Measurements from ENCODE around the gene GGT1.

GGT1 gene

GRCh38 chr22:24567668-24568067, 35.3 kb upstream of the GGT1 start:
- no peaks in the 10 kb centered on the region; the same call in 1 of the 2 replicates for H3K4me1 ChIP-seq (ENCODE audit: control insufficient read depth, insufficient read depth, low read length)
- no peaks in the 10 kb centered on the region for H3K27me3 ChIP-seq (ENCODE audit: control insufficient read depth, insufficient read depth, low read length)
- H3K36me3 ChIP-seq (ENCODE audit: control insufficient read depth, insufficient read depth, low read length), result peaks cover 86% of the 10 kb centered on the region
- no peaks in the 10 kb centered on the region for H3K9me3 ChIP-seq (ENCODE audit: control insufficient read depth, insufficient read depth, low read depth, low read length)
- H3K4me3 ChIP-seq (ENCODE audit: low read depth, low read length), result no peak overlapping the region
- no peak overlapping the region for H3K27ac ChIP-seq (ENCODE audit: low read depth, low read length)
- no peak overlapping the region for H3K9ac ChIP-seq (ENCODE audit: low read length)

GRCh38 chr22:24571266-24571665, 31.7 kb upstream of the GGT1 start:
- H3K36me3 ChIP-seq (ENCODE audit: control insufficient read depth, insufficient read depth, low read length), result peaks cover 80% of the 10 kb centered on the region
- no peak overlapping the region for H3K9ac ChIP-seq (ENCODE audit: low read length)

GRCh38 chr22:24576778-24577177, 26.2 kb upstream of the GGT1 start:
- Histone ChIP-seq H3K4me1 (ENCODE audit: control insufficient read depth, insufficient read depth, low read length) (no peaks in the 10 kb centered on the region), H3K9me3 (ENCODE audit: control insufficient read depth, insufficient read depth, low read depth, low read length) (no peaks in the 10 kb centered on the region), H3K27me3 (ENCODE audit: control insufficient read depth, insufficient read depth, low read length) (no peaks in the 10 kb centered on the region), H3K36me3 (ENCODE audit: control insufficient read depth, insufficient read depth, low read length) (peaks cover 42% of the 10 kb centered on the region), H3K27ac (ENCODE audit: low read depth, low read length) (no peak overlapping the region), H3K9ac (ENCODE audit: low read length) (no peak overlapping the region), H3K4me3 (ENCODE audit: low read depth, low read length) (no peak overlapping the region)

More at GRCh38 chr22:24571266-24571665, 31.7 kb upstream of the GGT1 start:
- Histone ChIP-seq H3K27me3 (ENCODE audit: control insufficient read depth, insufficient read depth, low read length) (no peaks in the 10 kb centered on the region), H3K4me1 (ENCODE audit: control insufficient read depth, insufficient read depth, low read length) (no peaks in the 10 kb centered on the region; the same call in 1 of the 2 replicates), H3K9me3 (ENCODE audit: control insufficient read depth, insufficient read depth, low read depth, low read length) (no peaks in the 10 kb centered on the region), H3K4me3 (ENCODE audit: low read depth, low read length) (no peak overlapping the region), H3K27ac (ENCODE audit: low read depth, low read length) (no peak overlapping the region)

- Histone ChIP-seq H3K4me1 (ENCODE audit: control insufficient read depth, insufficient read depth, low read length) (no peaks in the 10 kb centered on the region), H3K9ac (ENCODE audit: low read length) (no peak overlapping the region), H3K36me3 (ENCODE audit: control insufficient read depth, insufficient read depth, low read length) (peaks cover 23% of the 10 kb centered on the region), H3K27me3 (ENCODE audit: control insufficient read depth, insufficient read depth, low read length) (no peaks in the 10 kb centered on the region), H3K9me3 (ENCODE audit: control insufficient read depth, insufficient read depth, low read depth, low read length) (no peaks in the 10 kb centered on the region), H3K4me3 (ENCODE audit: low read depth, low read length) (no peak overlapping the region), H3K27ac (ENCODE audit: low read depth, low read length) (no peak overlapping the region)
These were observed 24.4 kb upstream of the GGT1 start for GRCh38 chr22:24578355-24579257.

- peaks cover 17% of the 10 kb centered on the region for H3K36me3 ChIP-seq (ENCODE audit: control insufficient read depth, insufficient read depth, low read length)
- no peaks in the 10 kb centered on the region for H3K27me3 ChIP-seq (ENCODE audit: control insufficient read depth, insufficient read depth, low read length)
- no peaks in the 10 kb centered on the region for H3K9me3 ChIP-seq (ENCODE audit: control insufficient read depth, insufficient read depth, low read depth, low read length)
- H3K4me1 ChIP-seq (ENCODE audit: control insufficient read depth, insufficient read depth, low read length), result no peaks in the 10 kb centered on the region
- H3K27ac ChIP-seq (ENCODE audit: low read depth, low read length), result no peak overlapping the region
- no peak overlapping the region for H3K4me3 ChIP-seq (ENCODE audit: low read depth, low read length)
- no peak overlapping the region for H3K9ac ChIP-seq (ENCODE audit: low read length)
These were observed 23.8 kb upstream of the GGT1 start for GRCh38 chr22:24579258-24579601.

GRCh38 chr22:24580276-24580675, 22.7 kb upstream of the GGT1 start:
- Histone ChIP-seq H3K27ac (ENCODE audit: low read depth, low read length) (no peak overlapping the region), H3K27me3 (ENCODE audit: control insufficient read depth, insufficient read depth, low read length) (no peaks in the 10 kb centered on the region), H3K9me3 (ENCODE audit: control insufficient read depth, insufficient read depth, low read depth, low read length) (no peaks in the 10 kb centered on the region), H3K9ac (ENCODE audit: low read length) (no peak overlapping the region), H3K4me1 (ENCODE audit: control insufficient read depth, insufficient read depth, low read length) (no peaks in the 10 kb centered on the region), H3K36me3 (ENCODE audit: control insufficient read depth, insufficient read depth, low read length) (0 out of 2 replicates have a peak, but pooled peaks cover 8% of the 10 kb centered on the region), H3K4me3 (ENCODE audit: low read depth, low read length) (no peak overlapping the region)

GRCh38 chr22:24582056-24582814, 20.8 kb upstream of the GGT1 start:
- no peak overlapping the region for H3K4me3 ChIP-seq (ENCODE audit: low read depth, low read length)
- H3K27me3 ChIP-seq (ENCODE audit: control insufficient read depth, insufficient read depth, low read length), result no peaks in the 10 kb centered on the region
- no peak overlapping the region for H3K27ac ChIP-seq (ENCODE audit: low read depth, low read length)
- no peaks in the 10 kb centered on the region for H3K9me3 ChIP-seq (ENCODE audit: control insufficient read depth, insufficient read depth, low read depth, low read length)
- no peaks in the 10 kb centered on the region for H3K4me1 ChIP-seq (ENCODE audit: control insufficient read depth, insufficient read depth, low read length)
- peaks cover 16% of the 10 kb centered on the region for H3K36me3 ChIP-seq (ENCODE audit: control insufficient read depth, insufficient read depth, low read length)
- H3K9ac ChIP-seq (ENCODE audit: low read length), result no peak overlapping the region

- no peak overlapping the region for H3K27ac ChIP-seq (ENCODE audit: low read depth, low read length)
- no peaks in the 10 kb centered on the region for H3K4me1 ChIP-seq (ENCODE audit: control insufficient read depth, insufficient read depth, low read length)
- no peak overlapping the region for H3K4me3 ChIP-seq (ENCODE audit: low read depth, low read length)
- no peaks in the 10 kb centered on the region for H3K9me3 ChIP-seq (ENCODE audit: control insufficient read depth, insufficient read depth, low read depth, low read length)
- peaks cover 29% of the 10 kb centered on the region for H3K36me3 ChIP-seq (ENCODE audit: control insufficient read depth, insufficient read depth, low read length)
- no peaks in the 10 kb centered on the region for H3K27me3 ChIP-seq (ENCODE audit: control insufficient read depth, insufficient read depth, low read length)
- H3K9ac ChIP-seq (ENCODE audit: low read length), result no peak overlapping the region
These were observed 19.5 kb upstream of the GGT1 start for GRCh38 chr22:24583221-24584165.

- Histone ChIP-seq H3K9ac (ENCODE audit: low read length) (no peak overlapping the region), H3K9me3 (ENCODE audit: control insufficient read depth, insufficient read depth, low read depth, low read length) (no peaks in the 10 kb centered on the region), H3K27me3 (ENCODE audit: control insufficient read depth, insufficient read depth, low read length) (no peaks in the 10 kb centered on the region), H3K27ac (ENCODE audit: low read depth, low read length) (no peak overlapping the region), H3K4me1 (ENCODE audit: control insufficient read depth, insufficient read depth, low read length) (no peaks in the 10 kb centered on the region), H3K36me3 (ENCODE audit: control insufficient read depth, insufficient read depth, low read length) (peaks cover 37% of the 10 kb centered on the region), H3K4me3 (ENCODE audit: low read depth, low read length) (no peak overlapping the region)
These were observed 18.7 kb upstream of the GGT1 start for GRCh38 chr22:24584166-24584790.

GRCh38 chr22:24584871-24585411, 18.1 kb upstream of the GGT1 start:
- no peak overlapping the region for H3K27ac ChIP-seq (ENCODE audit: low read depth, low read length)

More at GRCh38 chr22:24584871-24585411, 18.1 kb upstream of the GGT1 start:
- H3K36me3 ChIP-seq (ENCODE audit: control insufficient read depth, insufficient read depth, low read length), result peaks cover 39% of the 10 kb centered on the region
- H3K27me3 ChIP-seq (ENCODE audit: control insufficient read depth, insufficient read depth, low read length), result no peaks in the 10 kb centered on the region
- no peak overlapping the region for H3K4me3 ChIP-seq (ENCODE audit: low read depth, low read length)
- H3K9ac ChIP-seq (ENCODE audit: low read length), result no peak overlapping the region
- no peaks in the 10 kb centered on the region for H3K4me1 ChIP-seq (ENCODE audit: control insufficient read depth, insufficient read depth, low read length)
- no peaks in the 10 kb centered on the region for H3K9me3 ChIP-seq (ENCODE audit: control insufficient read depth, insufficient read depth, low read depth, low read length)

All from HUES6 (cell line).